Measurements from ENCODE around the gene MED27.

Gene MED27

GRCh38 chr9:131836607-131837315 lies 242.9 kb downstream of the MED27 start:
- H3K27ac ChIP-seq: no peak overlapping the region
- TF ChIP-seq CTCF (conservative IDR thresholded peaks at IDR 0.05): no peak

GRCh38 chr9:131836021-131836420 lies 243.6 kb downstream of the MED27 start:
- H3K27ac ChIP-seq: no peak overlapping the region
- TF ChIP-seq CTCF (conservative IDR thresholded peaks at IDR 0.05): no peak

- no peak overlapping the region for H3K27ac ChIP-seq
- no peak for TF ChIP-seq CTCF (conservative IDR thresholded peaks at IDR 0.05)
Measured at GRCh38 chr9:131835151-131835910, 244.3 kb downstream of the MED27 start.

GRCh38 chr9:131834721-131835120 lies 244.9 kb downstream of the MED27 start:
- H3K27ac ChIP-seq: no peak overlapping the region

GRCh38 chr9:131833906-131834305 lies 245.8 kb downstream of the MED27 start:
- no peak for TF ChIP-seq CTCF (conservative IDR thresholded peaks at IDR 0.05)

More at GRCh38 chr9:131834721-131835120, 244.9 kb downstream of the MED27 start:
- no peak for TF ChIP-seq CTCF (conservative IDR thresholded peaks at IDR 0.05)

GRCh38 chr9:131833083-131833482 lies 246.6 kb downstream of the MED27 start:
- H3K27ac ChIP-seq: no peak overlapping the region
- TF ChIP-seq CTCF (conservative IDR thresholded peaks at IDR 0.05): no peak

More at GRCh38 chr9:131833906-131834305, 245.8 kb downstream of the MED27 start:
- H3K27ac ChIP-seq: no peak overlapping the region

- TF ChIP-seq CTCF (conservative IDR thresholded peaks at IDR 0.05): no peak
- H3K27ac ChIP-seq: no peak overlapping the region
Measured at GRCh38 chr9:131831380-131832165, 248.1 kb downstream of the MED27 start.
